PC-9 (cell line): ENCODE data around the gene GMPPA. TPM values are rescaled to one million over a fixed set of nuclear protein-coding genes. Genes with fewer than 3 reads are reported as not detected.

ENCODE experiments used
- BruUV-seq: library from RNA; stranded (reverse); fragments of 400-500 nt; replicated peaks from 2 replicates; lab custom pipeline; 2021; lab: Mats Ljungman, UMichigan
- CTCF ChIA-PET: fragments of 300-600 bp; sonication (Branson Sonifier 250); formaldehyde crosslinking; loops from one replicate; lab custom pipeline; 2022; ENCODE audit warnings: antibody characterized with exemption; lab: Charles Lee
- POLR2A ChIA-PET: fragments of 300-600 bp; sonication (Branson Sonifier 250); formaldehyde crosslinking; loops from one replicate; lab custom pipeline; 2022; ENCODE audit warnings: antibody characterized with exemption; ENCODE audit not compliant: unreplicated experiment; lab: Charles Lee
- DNase-seq, 2 experiments: peaks; one replicate each; pipeline versions ENCODE4 v3.0.0 to v3.0.0-alpha.2; 2015 to 2022; ENCODE audit warnings: mixed read lengths in 1 of 2
- H2AFZ ChIP-seq: fragments of 200-600 bp; sonication (generic); 2 replicates; pipeline ENCODE4 v1.8.1; 2017; ENCODE audit warnings: antibody characterized with exemption
- H3F3A ChIP-seq: fragments of 200-600 bp; sonication (generic); 2 replicates; pipeline ENCODE4 v1.8.1; 2017; ENCODE audit warnings: antibody characterized with exemption, mild to moderate bottlenecking, low read depth; ENCODE audit not compliant: insufficient read depth
- H3K27ac ChIP-seq: fragments of 200-600 bp; sonication (generic); 2 replicates; pipeline ENCODE4 v1.6.1; 2016; ENCODE audit warnings: mixed run types
- H3K27me3 ChIP-seq: fragments of 200-600 bp; sonication (generic); 2 replicates; pipeline ENCODE4 v1.6.1; 2016; ENCODE audit warnings: low read depth, mixed run types; ENCODE audit not compliant: insufficient read depth
- H3K36me3 ChIP-seq: fragments of 200-600 bp; sonication (generic); 2 replicates; pipeline ENCODE4 v1.6.1; 2016; ENCODE audit warnings: low read depth, mixed run types
- H3K4me1 ChIP-seq: fragments of 200-600 bp; sonication (generic); replicated peaks from 2 replicates; pipeline ENCODE4 v1.6.1; 2016; ENCODE audit warnings: mixed run types; ENCODE audit not compliant: insufficient read depth
- H3K4me2 ChIP-seq: fragments of 200-600 bp; sonication (generic); 2 replicates; pipeline ENCODE4 v1.6.1; 2017; ENCODE audit warnings: mixed run types
- H3K4me3 ChIP-seq: fragments of 200-600 bp; sonication (generic); 2 replicates; pipeline ENCODE4 v1.6.1; 2016; ENCODE audit warnings: mixed run types
- H3K79me2 ChIP-seq: fragments of 200-600 bp; sonication (generic); 2 replicates; pipeline ENCODE4 v1.6.1; 2017; ENCODE audit warnings: low read depth, mixed run types
- H3K9me2 ChIP-seq: fragments of 200-600 bp; sonication (generic); 2 replicates; pipeline ENCODE4 v1.8.1; 2017; ENCODE audit warnings: mild to moderate bottlenecking; ENCODE audit not compliant: insufficient read depth
- H3K9me3 ChIP-seq: fragments of 200-600 bp; sonication (generic); 2 replicates; pipeline ENCODE4 v1.8.1; 2016; ENCODE audit warnings: low read depth; ENCODE audit not compliant: insufficient read depth
- H4K20me1 ChIP-seq: fragments of 200-600 bp; sonication (generic); 2 replicates; pipeline ENCODE4 v1.8.1; 2017; ENCODE audit not compliant: insufficient read depth
- EZH2 ChIP-seq: fragments of 200-600 bp; sonication (generic); IDR thresholded peaks from 2 replicates; pipeline ENCODE4 v1.8.0; 2017; ENCODE audit warnings: antibody characterized with exemption, low read depth
- intact Hi-C: fragments of 100-400 bp; cut with micrococcal nuclease; formaldehyde crosslinking; loops from one replicate; pipeline ENCODE4 v1.10.0; 2022; ENCODE audit not compliant: unreplicated experiment
- total RNA-seq: library from RNA; stranded (reverse); gene quantifications from 2 replicates; pipeline ENCODE4 v1.2.3, GENCODE V29; 2021
- TF ChIP-seq, protein P1 (sequence below): fragments of 200-600 bp; sonication (generic); conservative IDR thresholded peaks from 2 replicates; pipeline ENCODE4 v1.6.1; 2017; ENCODE audit warnings: mixed run types, antibody characterized with exemption, mild to moderate bottlenecking, moderate library complexity

Gene GMPPA
- total RNA-seq, 1 experiment from 2014 or later: 57.2 TPM

DNA sequence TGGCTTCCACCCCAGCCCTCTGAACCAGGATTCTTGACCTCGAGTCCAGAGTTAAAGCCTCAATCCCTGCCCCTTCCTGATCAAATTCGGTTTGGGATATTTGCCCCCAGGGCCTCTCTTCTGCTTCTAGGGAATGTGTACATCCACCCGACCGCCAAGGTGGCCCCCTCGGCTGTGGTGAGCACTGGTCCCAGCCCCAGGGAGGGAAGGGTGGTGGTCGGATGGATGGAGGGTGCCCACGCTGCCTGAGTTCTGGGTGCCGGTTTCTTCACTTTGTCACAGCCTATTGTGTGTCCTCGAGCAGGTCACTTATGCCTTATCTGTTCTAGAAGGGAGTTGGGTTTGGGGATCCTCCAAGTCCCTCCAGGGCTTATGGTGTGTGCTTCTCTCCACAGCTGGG lies 6.9 kb downstream of the GMPPA start:
- H3K27ac ChIP-seq: no peak overlapping the region
- ChIA-PET POLR2A (no interaction called here), CTCF (no interaction called here)
- TF ChIP-seq, protein P1, sequence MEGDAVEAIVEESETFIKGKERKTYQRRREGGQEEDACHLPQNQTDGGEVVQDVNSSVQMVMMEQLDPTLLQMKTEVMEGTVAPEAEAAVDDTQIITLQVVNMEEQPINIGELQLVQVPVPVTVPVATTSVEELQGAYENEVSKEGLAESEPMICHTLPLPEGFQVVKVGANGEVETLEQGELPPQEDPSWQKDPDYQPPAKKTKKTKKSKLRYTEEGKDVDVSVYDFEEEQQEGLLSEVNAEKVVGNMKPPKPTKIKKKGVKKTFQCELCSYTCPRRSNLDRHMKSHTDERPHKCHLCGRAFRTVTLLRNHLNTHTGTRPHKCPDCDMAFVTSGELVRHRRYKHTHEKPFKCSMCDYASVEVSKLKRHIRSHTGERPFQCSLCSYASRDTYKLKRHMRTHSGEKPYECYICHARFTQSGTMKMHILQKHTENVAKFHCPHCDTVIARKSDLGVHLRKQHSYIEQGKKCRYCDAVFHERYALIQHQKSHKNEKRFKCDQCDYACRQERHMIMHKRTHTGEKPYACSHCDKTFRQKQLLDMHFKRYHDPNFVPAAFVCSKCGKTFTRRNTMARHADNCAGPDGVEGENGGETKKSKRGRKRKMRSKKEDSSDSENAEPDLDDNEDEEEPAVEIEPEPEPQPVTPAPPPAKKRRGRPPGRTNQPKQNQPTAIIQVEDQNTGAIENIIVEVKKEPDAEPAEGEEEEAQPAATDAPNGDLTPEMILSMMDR: no peak
- TF ChIP-seq EZH2: no peak
- no peaks in the 10 kb centered on the region for H3F3A ChIP-seq
- intact Hi-C loops: no loop called here
- no peak overlapping the region for H3K4me3 ChIP-seq
- no TSS peak for BruUV-seq
- H3K36me3 ChIP-seq: no peaks in the 10 kb centered on the region; the same call in 1 of the 2 replicates
- no peaks in the 10 kb centered on the region for H3K9me2 ChIP-seq
- DNase-seq: no peak
- H3K79me2 ChIP-seq: peaks cover 1% of the 10 kb centered on the region; the same call in 1 of the 2 replicates
- no peaks in the 10 kb centered on the region for H3K4me1 ChIP-seq
- no peak overlapping the region for H3K4me2 ChIP-seq
- H3K9me3 ChIP-seq: no peaks in the 10 kb centered on the region
- no peak overlapping the region for H2AFZ ChIP-seq
- H3K27me3 ChIP-seq: peaks cover 5% of the 10 kb centered on the region; the same call in 1 of the 2 replicates
- H4K20me1 ChIP-seq: no peaks in the 10 kb centered on the region

DNA sequence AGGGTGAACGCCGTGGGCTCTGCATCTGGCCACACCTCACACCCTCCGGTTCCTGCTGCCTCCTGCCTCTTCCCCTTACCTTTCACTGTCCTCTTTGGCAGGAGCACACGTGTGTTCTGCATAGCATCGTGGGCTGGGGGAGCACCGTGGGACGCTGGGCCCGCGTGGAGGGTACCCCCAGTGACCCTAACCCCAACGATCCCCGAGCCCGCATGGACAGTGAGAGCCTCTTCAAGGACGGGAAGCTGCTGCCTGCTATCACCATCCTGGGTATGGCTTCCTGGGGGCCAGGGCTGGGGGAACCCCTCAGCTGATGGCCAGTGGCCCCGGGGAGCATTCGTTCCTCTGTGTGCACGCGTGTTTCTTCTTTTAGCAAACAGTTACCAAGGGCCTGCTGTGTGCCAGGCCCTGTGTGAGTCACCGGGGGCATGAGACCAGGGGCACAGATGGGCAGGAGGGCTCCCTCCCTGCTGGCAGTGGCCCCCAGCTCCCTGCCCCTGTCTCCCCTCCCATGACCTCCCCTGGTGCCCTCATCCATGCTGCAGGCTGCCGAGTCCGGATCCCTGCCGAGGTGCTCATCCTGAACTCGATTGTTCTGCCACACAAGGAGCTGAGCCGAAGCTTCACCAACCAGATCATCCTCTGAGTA lies 7.6 kb downstream of the GMPPA start:
- Histone ChIP-seq H3K4me2 (no peak overlapping the region), H3K36me3 (no peaks in the 10 kb centered on the region; the same call in 1 of the 2 replicates), H2AFZ (no peak overlapping the region), H3K9me2 (no peaks in the 10 kb centered on the region), H3K4me1 (no peaks in the 10 kb centered on the region), H3K9me3 (no peaks in the 10 kb centered on the region), H3F3A (no peaks in the 10 kb centered on the region), H3K27me3 (peaks cover 11% of the 10 kb centered on the region; the same call in 1 of the 2 replicates), H3K27ac (no peak overlapping the region), H4K20me1 (no peaks in the 10 kb centered on the region), H3K4me3 (no peak overlapping the region), H3K79me2 (no peaks in the 10 kb centered on the region)
- POLR2A ChIA-PET: no interaction called here
- TF ChIP-seq EZH2: no peak
- TF ChIP-seq, protein P1: no peak
- DNase-seq: no peak
- BruUV-seq: no TSS peak
- CTCF ChIA-PET: no interaction called here
- intact Hi-C loops: no loop called here

DNA sequence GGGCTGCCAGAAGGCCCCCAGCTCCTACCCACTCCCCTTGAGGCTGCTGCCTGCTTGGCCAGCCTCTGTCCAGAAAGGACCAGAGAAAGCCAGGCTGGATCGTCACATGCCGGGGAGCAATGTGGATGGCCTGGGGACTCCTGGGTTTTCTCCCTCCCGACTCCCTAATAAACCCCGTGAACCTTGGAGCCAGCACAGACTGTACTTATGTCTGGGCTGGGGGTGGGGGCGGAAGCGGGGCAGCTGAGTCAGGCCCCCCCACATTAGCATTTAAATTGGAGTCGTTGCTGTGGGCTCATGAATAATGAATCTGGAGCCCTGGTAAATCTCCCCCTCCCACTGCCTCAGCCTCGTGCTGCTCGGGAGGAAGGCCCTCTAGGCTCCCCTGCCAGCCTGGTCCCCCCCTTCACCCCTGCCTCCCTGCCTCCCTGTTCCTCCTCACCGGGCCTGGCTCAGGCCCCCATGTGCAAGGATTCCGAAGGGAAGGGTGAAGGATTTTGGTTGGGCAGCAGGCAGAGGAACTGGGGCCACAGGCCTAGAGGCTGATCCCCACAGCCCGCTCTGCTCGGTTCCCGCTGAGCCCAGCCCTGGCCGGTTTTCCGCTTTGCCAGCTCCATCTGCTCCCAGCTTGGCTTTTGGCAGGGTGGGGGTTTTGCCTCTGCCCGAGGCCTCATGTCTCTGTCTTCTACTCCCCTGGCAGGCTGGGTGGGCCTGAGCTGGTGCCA lies 8.3 kb downstream of the GMPPA start:
- H3K4me3 ChIP-seq: no peak overlapping the region
- CTCF ChIA-PET: interaction anchor here (0.6 to 1.0 kb wide), 2 partner anchors 10 to 15 kb away, joined by 5 read pairs; no protein-coding TSS in a partner anchor
- intact Hi-C loops: no loop called here
- H2AFZ ChIP-seq: no peak overlapping the region
- peaks cover 17% of the 10 kb centered on the region for H3K27me3 ChIP-seq
- no peaks in the 10 kb centered on the region for H3K79me2 ChIP-seq
- no peaks in the 10 kb centered on the region for H3F3A ChIP-seq
- H3K36me3 ChIP-seq: no peaks in the 10 kb centered on the region
- TF ChIP-seq EZH2: no peak
- TF ChIP-seq, protein P1: no peak
- DNase-seq: no peak
- no peaks in the 10 kb centered on the region for H3K9me2 ChIP-seq
- no peaks in the 10 kb centered on the region for H3K9me3 ChIP-seq
- H3K27ac ChIP-seq: no peak overlapping the region
- POLR2A ChIA-PET: no interaction called here
- no peaks in the 10 kb centered on the region for H4K20me1 ChIP-seq
- no TSS peak for BruUV-seq
- H3K4me1 ChIP-seq: no peaks in the 10 kb centered on the region
- H3K4me2 ChIP-seq: no peak overlapping the region
